ENCODE results near the gene CTSH.
"Not testable (repeated sequence)": the region's sequence is repeated elsewhere in the genome, so short reads cannot be mapped to it uniquely, and the experiment has no call there.

The CTSH gene

DNA sequence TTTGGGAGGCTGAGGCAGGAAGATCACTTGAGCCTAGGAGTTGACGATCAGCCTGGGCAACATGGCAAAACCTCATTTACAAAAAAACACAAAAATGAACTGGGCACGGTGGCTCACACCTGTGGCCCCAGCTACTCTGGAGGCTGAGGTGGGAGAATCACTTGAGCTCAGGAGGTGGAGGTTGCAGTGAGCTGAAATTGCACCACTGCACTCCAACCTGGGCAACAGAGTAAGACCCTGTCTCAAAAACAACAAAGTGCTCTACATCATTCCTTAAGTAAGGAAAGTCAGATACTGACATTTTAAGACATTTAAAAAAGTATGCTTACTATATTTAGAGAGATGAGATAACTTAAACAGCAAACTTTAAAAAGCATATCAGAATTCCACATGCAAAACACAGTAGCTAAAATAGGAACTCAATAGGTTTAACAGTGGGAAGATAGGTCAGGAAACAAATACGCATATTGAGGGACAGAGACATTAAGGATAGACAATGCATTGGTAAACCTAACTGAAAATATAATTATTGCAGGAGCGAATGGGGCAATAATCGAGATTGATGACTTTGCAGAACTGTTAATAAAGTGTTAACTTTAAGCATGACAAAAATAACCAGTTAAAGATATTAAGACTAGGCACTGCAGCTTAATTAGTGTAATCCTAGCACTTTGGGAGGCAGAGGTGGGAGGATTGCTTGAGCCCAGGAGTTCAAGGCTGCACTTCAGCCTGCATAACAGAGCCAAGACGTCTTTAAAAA, 40.1 kb downstream of the CTSH start:
- peaks cover 15% of the 10 kb centered on the region for H3K4me1 ChIP-seq (ENCODE audit: control insufficient read depth, insufficient read depth, low read length)
- no peaks in the 10 kb centered on the region for H3K9me3 ChIP-seq (ENCODE audit: control insufficient read depth in 2 of 2, low read length in 2 of 2)
- H3K4me3 ChIP-seq (ENCODE audit: low read length in 2 of 2): no peak overlapping the region
- H3K27ac ChIP-seq (ENCODE audit: low read length): no peak overlapping the region
- no peak overlapping the region for H3K9ac ChIP-seq (ENCODE audit: low read length in 2 of 2)
- no peaks in the 10 kb centered on the region for H3K27me3 ChIP-seq (ENCODE audit: control insufficient read depth in 1 of 2, insufficient read depth in 2 of 2, low read length in 2 of 2)
- peaks cover 35 to 45% of the 10 kb centered on the region in 2 donors for H3K36me3 ChIP-seq (ENCODE audit: control insufficient read depth in 2 of 2, insufficient read depth in 2 of 2, low read length in 2 of 2)

DNA sequence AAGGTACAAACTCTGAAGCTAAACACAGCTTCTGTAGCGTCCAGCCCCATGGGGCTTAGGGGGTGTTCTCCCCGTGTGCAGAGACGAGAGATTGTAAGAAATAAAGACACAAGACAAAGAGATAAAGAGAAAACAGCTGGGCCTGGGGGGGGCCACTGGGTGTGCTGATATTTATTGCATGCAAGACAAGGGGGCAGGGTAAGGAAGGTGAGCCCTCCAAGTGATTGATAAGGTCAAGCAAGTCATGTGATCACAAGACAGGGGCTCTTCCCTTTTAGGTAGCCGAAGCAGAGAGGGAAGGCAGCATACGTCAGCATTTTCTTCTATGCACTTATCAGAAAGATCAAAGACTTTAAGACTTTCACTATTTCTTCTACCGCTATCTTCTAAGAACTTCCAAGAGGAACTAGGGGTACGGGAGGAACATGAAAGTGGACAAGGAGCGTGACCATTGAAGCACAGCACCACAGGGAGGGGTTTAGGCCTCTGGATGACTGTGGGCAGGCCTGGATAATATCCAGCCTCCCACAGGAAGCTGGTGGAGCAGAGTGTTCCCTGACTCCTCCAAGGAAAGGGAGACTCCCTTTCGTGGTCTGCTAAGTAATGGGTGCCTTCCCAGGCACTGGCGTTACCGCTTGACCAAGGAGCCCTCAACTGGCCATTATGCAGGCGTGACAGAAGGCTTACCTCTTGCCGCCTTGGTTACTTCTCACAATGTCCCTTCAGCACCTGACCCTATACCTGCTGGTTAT, 42.4 kb downstream of the CTSH start:
- H3K4me3 ChIP-seq (ENCODE audit: low read length in 2 of 2); H3K9me3 ChIP-seq (ENCODE audit: control insufficient read depth in 2 of 2, low read length in 2 of 2); H3K9ac ChIP-seq (ENCODE audit: low read length in 2 of 2); H3K27me3 ChIP-seq (ENCODE audit: control insufficient read depth in 1 of 2, insufficient read depth in 2 of 2, low read length in 2 of 2); H3K27ac ChIP-seq (ENCODE audit: low read length); H3K4me1 ChIP-seq (ENCODE audit: control insufficient read depth, insufficient read depth, low read length): not testable (repeated sequence)
- peaks cover 31 to 60% of the 10 kb centered on the region in 2 donors for H3K36me3 ChIP-seq (ENCODE audit: control insufficient read depth in 2 of 2, insufficient read depth in 2 of 2, low read length in 2 of 2)

DNA sequence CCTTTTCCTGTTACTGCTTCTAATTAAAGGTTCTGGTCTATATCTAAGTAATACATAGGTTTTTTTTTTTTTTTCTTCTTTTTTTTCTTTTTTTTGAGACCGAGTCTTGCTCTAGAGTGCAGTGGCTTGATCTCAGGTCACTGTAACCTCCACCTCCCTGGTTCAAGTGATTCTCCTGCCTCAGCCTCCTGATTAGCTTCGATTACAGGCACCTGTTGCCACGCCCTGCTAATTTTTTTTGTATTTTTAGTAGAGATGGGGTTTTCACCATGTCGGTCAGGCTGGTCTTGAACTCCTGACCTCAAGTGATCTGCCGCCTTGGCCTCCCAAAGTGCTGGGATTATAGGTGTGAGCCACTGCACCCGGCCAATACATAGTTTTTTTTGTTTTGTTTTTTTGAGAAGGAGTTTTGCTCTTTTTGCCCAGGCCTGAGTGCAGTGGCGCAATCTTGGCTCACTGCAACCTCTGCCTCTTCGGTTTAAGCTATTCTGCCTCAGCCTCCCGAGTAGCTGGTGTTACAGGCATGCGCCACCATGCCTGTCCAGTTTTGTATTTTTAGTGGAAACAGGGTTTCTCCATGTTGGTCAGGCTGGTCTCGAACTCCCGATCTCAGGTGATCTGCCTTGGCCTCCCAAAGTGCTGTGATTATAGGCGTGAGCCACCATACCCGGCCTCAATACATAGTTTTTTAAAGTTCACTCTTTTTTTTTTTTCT, 43.9 kb downstream of the CTSH start:
- not testable (repeated sequence) for H3K27ac ChIP-seq (ENCODE audit: low read length); H3K4me1 ChIP-seq (ENCODE audit: control insufficient read depth, insufficient read depth, low read length); H3K27me3 ChIP-seq (ENCODE audit: control insufficient read depth in 1 of 2, insufficient read depth in 2 of 2, low read length in 2 of 2); H3K9me3 ChIP-seq (ENCODE audit: control insufficient read depth in 2 of 2, low read length in 2 of 2); H3K4me3 ChIP-seq (ENCODE audit: low read length in 2 of 2); H3K9ac ChIP-seq (ENCODE audit: low read length in 2 of 2)
- H3K36me3 ChIP-seq (ENCODE audit: control insufficient read depth in 2 of 2, insufficient read depth in 2 of 2, low read length in 2 of 2): peaks cover 24 to 57% of the 10 kb centered on the region in 2 donors

DNA sequence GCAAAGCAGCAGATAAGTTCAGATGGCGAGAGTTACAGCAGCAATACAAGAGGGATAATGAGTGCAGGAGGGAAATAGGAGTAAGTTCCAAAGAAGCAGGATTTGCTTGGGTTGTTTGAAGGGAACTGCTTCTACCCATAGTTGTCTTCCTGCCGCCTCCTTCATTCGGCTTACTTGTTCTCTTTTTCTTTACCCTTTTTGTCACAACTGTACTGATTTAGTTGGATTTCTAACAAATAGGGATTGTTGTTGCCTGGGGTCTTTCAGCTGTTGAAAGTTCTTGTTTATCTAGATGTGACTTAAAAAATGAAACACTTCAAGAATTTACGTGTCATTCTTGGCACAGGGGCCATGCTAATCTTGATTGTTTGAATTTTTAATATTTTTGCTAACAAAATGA, 46.3 kb downstream of the CTSH start:
- peaks cover 2% of the 10 kb centered on the region for H3K4me1 ChIP-seq (ENCODE audit: control insufficient read depth, insufficient read depth, low read length)
- H3K36me3 ChIP-seq (ENCODE audit: control insufficient read depth in 2 of 2, insufficient read depth in 2 of 2, low read length in 2 of 2): peaks cover 30 to 61% of the 10 kb centered on the region in 2 donors
- no peak overlapping the region for H3K4me3 ChIP-seq (ENCODE audit: low read length in 2 of 2)
- no peak overlapping the region for H3K9ac ChIP-seq (ENCODE audit: low read length in 2 of 2)
- no peak overlapping the region for H3K27ac ChIP-seq (ENCODE audit: low read length)
- no peaks in the 10 kb centered on the region for H3K27me3 ChIP-seq (ENCODE audit: control insufficient read depth in 1 of 2, insufficient read depth in 2 of 2, low read length in 2 of 2)
- H3K9me3 ChIP-seq (ENCODE audit: control insufficient read depth in 2 of 2, low read length in 2 of 2): no peaks in the 10 kb centered on the region

DNA sequence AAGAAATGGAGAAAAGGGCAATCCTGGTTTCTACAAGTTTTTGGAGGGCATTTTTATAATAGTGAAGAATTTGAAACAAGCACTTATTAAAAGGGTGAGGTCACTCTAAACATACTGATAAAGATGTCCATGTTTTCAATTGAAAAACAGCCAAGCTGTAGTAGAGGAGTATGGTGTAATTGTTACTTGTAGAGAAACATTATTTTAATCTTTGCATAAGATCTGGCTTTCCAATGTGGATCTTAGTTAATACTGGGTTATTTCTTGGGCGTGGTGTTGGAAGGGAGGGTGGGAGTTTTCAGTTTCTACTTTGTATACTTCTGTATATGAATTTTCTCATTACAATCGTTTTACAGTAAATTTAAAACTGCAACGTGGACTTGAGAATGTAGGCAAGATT, 49.4 kb downstream of the CTSH start:
- no peaks in the 10 kb centered on the region for H3K4me1 ChIP-seq (ENCODE audit: control insufficient read depth, insufficient read depth, low read length)
- H3K9ac ChIP-seq (ENCODE audit: low read length in 2 of 2): no peak overlapping the region
- H3K9me3 ChIP-seq (ENCODE audit: control insufficient read depth in 2 of 2, low read length in 2 of 2): no peaks in the 10 kb centered on the region
- no peaks in the 10 kb centered on the region for H3K27me3 ChIP-seq (ENCODE audit: control insufficient read depth in 1 of 2, insufficient read depth in 2 of 2, low read length in 2 of 2)
- H3K4me3 ChIP-seq (ENCODE audit: low read length in 2 of 2): no peak overlapping the region
- H3K36me3 ChIP-seq (ENCODE audit: control insufficient read depth in 2 of 2, insufficient read depth in 2 of 2, low read length in 2 of 2): peaks cover 28 to 67% of the 10 kb centered on the region in 2 donors
- no peak overlapping the region for H3K27ac ChIP-seq (ENCODE audit: low read length)

DNA sequence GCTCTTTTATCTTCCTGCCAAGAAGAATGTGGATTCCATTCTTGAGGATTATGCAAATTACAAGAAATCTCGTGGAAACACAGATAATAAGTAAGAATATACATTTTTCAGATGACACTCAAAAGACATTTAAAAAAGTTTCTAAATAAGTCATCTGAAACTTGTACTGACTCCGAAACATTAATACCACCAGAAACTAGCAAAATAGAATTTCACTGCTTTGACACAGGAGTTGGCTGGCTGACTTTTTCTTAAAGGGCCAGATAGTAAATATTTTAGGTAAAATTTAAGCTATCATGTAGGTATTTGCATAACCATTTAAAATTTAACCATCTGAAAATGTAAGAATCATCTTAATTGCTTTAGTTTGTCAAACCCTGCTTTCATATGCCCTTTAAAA, 51.3 kb downstream of the CTSH start:
- H3K36me3 ChIP-seq (ENCODE audit: control insufficient read depth in 2 of 2, insufficient read depth in 2 of 2, low read length in 2 of 2): peaks cover 29 to 52% of the 10 kb centered on the region in 2 donors
- H3K9me3 ChIP-seq (ENCODE audit: control insufficient read depth in 2 of 2, low read length in 2 of 2): no peaks in the 10 kb centered on the region
- H3K27ac ChIP-seq (ENCODE audit: low read length): no peak overlapping the region
- no peaks in the 10 kb centered on the region for H3K4me1 ChIP-seq (ENCODE audit: control insufficient read depth, insufficient read depth, low read length)
- H3K4me3 ChIP-seq (ENCODE audit: low read length in 2 of 2): no peak overlapping the region
- no peak overlapping the region for H3K9ac ChIP-seq (ENCODE audit: low read length in 2 of 2)
- H3K27me3 ChIP-seq (ENCODE audit: control insufficient read depth in 1 of 2, insufficient read depth in 2 of 2, low read length in 2 of 2): no peaks in the 10 kb centered on the region

DNA sequence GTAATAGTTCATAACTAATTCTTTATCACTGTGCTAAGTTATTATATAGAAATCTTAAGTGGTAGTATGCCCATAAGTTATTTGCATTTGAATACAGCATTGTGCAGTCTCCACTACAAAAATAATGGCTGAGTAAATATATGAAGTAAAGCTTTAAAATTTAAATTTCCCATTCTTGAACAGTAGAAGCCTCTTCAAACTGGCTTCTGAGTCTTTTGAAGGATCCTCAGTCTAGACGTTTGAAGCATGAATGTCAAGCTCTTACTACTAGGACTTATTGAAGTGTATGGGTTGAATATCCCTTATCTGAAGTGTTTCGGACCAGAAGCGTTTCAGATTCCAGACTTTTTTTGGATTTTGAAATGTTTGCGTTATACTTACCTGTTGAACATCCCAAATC, 55.8 kb downstream of the CTSH start:
- Histone ChIP-seq H3K9ac (ENCODE audit: low read length in 2 of 2) (no peak overlapping the region), H3K4me3 (ENCODE audit: low read length in 2 of 2) (no peak overlapping the region), H3K4me1 (ENCODE audit: control insufficient read depth, insufficient read depth, low read length) (no peaks in the 10 kb centered on the region), H3K36me3 (ENCODE audit: control insufficient read depth in 2 of 2, insufficient read depth in 2 of 2, low read length in 2 of 2) (peaks cover 29 to 38% of the 10 kb centered on the region in 2 donors), H3K27ac (ENCODE audit: low read length) (no peak overlapping the region), H3K27me3 (ENCODE audit: control insufficient read depth in 1 of 2, insufficient read depth in 2 of 2, low read length in 2 of 2) (no peaks in the 10 kb centered on the region), H3K9me3 (ENCODE audit: control insufficient read depth in 2 of 2, low read length in 2 of 2) (no peaks in the 10 kb centered on the region)

DNA sequence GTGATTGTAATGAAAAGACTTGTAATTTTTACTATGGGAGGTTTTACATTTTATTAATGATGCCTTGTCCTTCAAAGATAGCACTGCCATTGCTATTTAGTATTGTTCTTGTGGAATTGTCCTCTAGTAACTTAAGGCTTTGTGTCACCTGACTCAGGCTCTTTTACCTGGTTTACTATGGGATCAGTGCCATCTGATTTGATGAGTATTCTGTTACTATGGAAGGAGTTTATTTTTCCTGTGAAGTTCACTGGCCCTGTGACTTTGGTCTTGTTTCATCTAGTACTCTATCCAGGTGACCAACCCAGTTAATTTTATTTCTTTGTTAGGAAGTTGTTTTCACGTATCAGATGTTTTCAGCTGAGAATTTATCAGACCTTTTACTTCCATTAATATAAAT, 63.2 kb downstream of the CTSH start:
- H3K4me1 ChIP-seq (ENCODE audit: control insufficient read depth, insufficient read depth, low read length): peaks cover 14% of the 10 kb centered on the region
- no peaks in the 10 kb centered on the region for H3K27me3 ChIP-seq (ENCODE audit: control insufficient read depth in 1 of 2, insufficient read depth in 2 of 2, low read length in 2 of 2)
- H3K9me3 ChIP-seq (ENCODE audit: control insufficient read depth in 2 of 2, low read length in 2 of 2): no peaks in the 10 kb centered on the region
- no peak overlapping the region for H3K4me3 ChIP-seq (ENCODE audit: low read length in 2 of 2)
- H3K36me3 ChIP-seq (ENCODE audit: control insufficient read depth in 2 of 2, insufficient read depth in 2 of 2, low read length in 2 of 2): peaks cover 10 to 13% of the 10 kb centered on the region in 2 donors
- no peak overlapping the region for H3K9ac ChIP-seq (ENCODE audit: low read length in 2 of 2)
- no peak overlapping the region for H3K27ac ChIP-seq (ENCODE audit: low read length)

DNA sequence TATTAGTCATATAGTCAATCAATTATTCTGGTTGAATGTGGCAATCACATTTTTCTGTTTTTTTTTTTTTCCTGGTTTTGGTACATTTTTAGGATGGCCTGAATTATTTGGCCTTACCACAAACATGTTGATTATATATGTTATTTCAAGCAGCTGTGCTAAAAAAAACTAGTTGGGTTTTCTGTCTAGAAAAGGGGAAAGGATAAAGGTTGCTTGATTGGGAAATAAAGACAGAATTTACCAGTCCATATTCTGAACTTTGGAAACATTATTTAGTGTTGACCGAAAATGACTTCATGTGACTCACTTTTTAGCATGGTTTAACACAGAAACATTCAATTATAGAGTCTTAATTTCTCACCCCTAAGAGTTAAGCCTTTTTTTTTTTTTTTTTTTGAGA, 64.0 kb downstream of the CTSH start:
- peaks cover 14% of the 10 kb centered on the region for H3K4me1 ChIP-seq (ENCODE audit: control insufficient read depth, insufficient read depth, low read length)
- no peaks in the 10 kb centered on the region for H3K27me3 ChIP-seq (ENCODE audit: control insufficient read depth in 1 of 2, insufficient read depth in 2 of 2, low read length in 2 of 2)
- H3K9ac ChIP-seq (ENCODE audit: low read length in 2 of 2): no peak overlapping the region
- H3K36me3 ChIP-seq (ENCODE audit: control insufficient read depth in 2 of 2, insufficient read depth in 2 of 2, low read length in 2 of 2): peaks cover 5 to 13% of the 10 kb centered on the region in 2 donors
- H3K27ac ChIP-seq (ENCODE audit: low read length): no peak overlapping the region
- no peak overlapping the region for H3K4me3 ChIP-seq (ENCODE audit: low read length in 2 of 2)
- no peaks in the 10 kb centered on the region for H3K9me3 ChIP-seq (ENCODE audit: control insufficient read depth in 2 of 2, low read length in 2 of 2)

DNA sequence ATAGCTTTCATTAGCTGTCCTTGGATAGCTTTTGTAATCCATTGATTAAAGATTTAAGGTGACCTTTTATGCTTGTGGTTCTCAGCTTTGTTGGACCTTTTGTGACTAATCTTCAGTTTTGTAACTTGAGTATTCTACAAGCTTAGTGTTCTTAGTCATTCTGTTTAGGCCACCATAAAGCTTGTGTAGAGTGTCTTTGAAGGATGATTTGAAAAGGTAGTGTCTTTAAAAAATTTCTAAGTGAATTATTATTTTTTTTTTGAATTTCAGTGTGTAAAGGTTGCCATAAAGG, 64.7 kb downstream of the CTSH start:
- Histone ChIP-seq H3K27ac (ENCODE audit: low read length) (no peak overlapping the region), H3K27me3 (ENCODE audit: control insufficient read depth in 1 of 2, insufficient read depth in 2 of 2, low read length in 2 of 2) (no peaks in the 10 kb centered on the region), H3K4me1 (ENCODE audit: control insufficient read depth, insufficient read depth, low read length) (peaks cover 14% of the 10 kb centered on the region), H3K36me3 (ENCODE audit: control insufficient read depth in 2 of 2, insufficient read depth in 2 of 2, low read length in 2 of 2) (peaks cover 5 to 13% of the 10 kb centered on the region in 2 donors), H3K4me3 (ENCODE audit: low read length in 2 of 2) (no peak overlapping the region), H3K9me3 (ENCODE audit: control insufficient read depth in 2 of 2, low read length in 2 of 2) (no peaks in the 10 kb centered on the region), H3K9ac (ENCODE audit: low read length in 2 of 2) (no peak overlapping the region)
